GM18951 (cell line): ENCODE measurements around the gene GPI.

Experiments used
- POLR2A ChIP-seq: IDR thresholded peaks from 4 replicates; pipeline ENCODE4 v1.6.1; 2011; ENCODE audit warnings: mild to moderate bottlenecking; ENCODE audit not compliant: insufficient read length, insufficient read depth; ENCODE audit errors: extremely low read depth
- in situ Hi-C: fragments of 300-500 bp; cut with MboI; formaldehyde crosslinking; loops from one replicate; pipeline ENCODE4 v1.12.0; 2022; ENCODE audit warnings: low sequenced_read_pairs, mixed read lengths, inconsistent platforms; ENCODE audit not compliant: unreplicated experiment

The GPI gene

GRCh38 chr19:34364830-34365462, at the start of gene GPI:
GPI (plus strand) TSS chr19:34365196; CDS start chr19:34365267, 71 bp downstream.
- TF ChIP-seq POLR2A = peak; percentile 95
- in situ Hi-C loops = no loop called here

DNA sequence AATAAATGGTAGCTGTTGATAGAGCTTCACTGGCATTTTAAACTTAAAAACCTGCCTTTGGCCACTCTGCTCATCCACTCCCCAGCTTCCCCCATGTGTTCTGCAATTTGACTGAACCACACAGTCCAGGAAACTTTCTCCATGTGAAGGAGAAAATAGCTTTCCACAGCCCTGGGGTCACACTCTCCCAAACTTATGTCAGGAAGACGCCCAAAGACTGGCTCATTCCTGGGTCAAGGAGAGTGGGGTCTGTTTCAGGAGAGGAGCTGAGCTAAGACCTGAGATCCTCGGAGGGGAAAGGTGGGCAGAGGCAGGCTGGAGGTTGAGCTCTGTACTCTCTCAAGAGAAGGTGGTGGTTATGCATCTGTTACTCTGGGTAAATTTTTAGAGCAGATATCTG, 48.7 kb upstream of the GPI start:
- TF ChIP-seq POLR2A = no peak

DNA sequence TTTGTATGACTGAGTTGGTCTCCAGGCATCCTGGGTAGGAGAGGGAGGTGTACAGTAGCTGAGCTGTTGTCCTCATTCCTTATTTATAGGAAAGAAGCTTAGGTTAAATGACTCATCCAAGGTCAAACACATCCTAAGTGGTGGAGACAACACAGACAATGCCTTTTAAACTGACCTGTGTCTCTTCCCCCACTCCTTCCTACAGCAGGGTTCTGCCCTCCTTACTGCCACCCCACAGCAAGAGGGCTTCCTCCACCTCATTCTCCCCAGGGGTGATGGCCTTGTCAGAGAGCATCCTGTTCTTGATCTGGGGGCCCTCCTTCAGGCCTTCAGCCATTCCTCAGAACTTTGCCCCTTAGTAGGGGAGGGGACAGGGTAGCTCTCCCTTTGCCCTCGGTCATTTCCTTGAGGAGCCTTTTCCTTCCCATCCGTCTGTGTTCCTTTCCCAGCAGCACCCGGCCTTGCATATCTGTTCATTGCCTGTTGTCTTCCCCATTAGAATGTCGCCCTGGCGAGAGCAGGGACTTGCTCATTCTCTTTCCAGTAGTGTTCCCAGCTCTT, 48.2 kb upstream of the GPI start:
- in situ Hi-C loops = no loop called here
- TF ChIP-seq POLR2A = no peak

More for the DNA sequence above, 48.7 kb upstream of the GPI start:
- in situ Hi-C loops = no loop called here

DNA sequence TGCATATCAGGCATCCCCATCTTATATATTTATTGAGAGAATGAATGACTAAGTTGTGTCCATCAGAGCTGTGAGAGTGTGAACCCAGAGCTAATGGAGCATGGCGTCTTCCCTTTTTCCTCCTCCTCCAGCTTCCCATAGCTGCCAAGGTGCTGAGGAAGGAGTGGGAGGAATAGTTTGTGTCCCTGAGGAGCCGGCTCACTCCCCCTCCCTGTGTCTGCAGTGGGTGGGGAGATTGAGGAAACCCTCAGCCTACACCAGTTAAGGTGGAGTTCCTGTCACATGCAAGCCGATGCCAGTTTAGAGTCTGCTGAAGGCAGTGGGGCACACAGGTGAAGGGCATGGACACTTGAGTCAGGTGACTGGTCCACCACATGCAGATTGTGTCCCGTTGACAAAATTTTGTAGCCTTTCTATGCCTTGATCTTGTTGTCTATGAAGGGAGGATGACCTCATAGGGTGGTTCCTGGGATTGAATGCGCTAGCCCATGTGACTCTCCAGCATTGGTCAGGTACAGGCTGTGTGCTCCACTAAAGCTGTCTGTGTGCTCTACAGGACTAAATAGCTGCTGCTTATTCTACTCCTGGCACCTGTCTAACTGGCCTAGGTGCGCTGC, 47.6 kb upstream of the GPI start:
- in situ Hi-C loops = no loop called here
- TF ChIP-seq POLR2A = no peak

DNA sequence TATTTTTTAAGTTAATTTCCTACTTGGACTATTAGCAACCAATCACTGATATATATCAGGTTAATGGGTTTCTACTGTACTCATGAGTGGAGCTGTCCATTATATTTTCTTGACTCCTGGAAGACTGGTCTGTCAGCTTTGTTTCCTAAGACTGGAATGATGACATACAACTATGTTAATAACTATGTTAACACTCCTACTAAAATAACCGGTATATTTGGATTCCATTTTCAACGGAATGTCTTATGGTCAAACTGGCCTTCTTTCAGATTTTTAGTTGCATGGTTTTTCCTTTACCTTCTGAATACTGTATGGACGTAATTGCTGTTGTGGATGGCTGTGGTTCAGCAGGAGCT, 45.8 kb upstream of the GPI start:
- in situ Hi-C loops = no loop called here
- no peak for TF ChIP-seq POLR2A

DNA sequence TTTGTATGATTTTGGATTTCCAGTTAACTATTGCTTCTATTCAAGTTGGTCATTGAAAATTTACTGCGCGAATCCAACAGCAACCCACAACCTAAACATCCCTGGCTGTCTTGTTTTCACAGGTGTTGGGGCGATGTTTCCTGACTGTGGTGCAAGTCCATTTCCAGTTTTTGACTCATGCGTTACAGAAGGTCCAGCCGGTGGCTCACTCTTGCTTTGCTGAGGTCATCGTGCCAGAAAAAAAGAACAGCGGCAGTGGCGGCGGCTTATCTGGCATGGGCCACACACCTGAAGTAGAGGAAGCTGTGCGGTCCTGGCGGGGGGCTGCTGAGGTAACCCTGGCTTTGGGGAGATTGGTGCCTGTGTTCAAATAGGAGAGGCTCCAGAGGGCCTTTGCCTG, 45.2 kb upstream of the GPI start:
- in situ Hi-C loops = no loop called here
- no peak for TF ChIP-seq POLR2A

- no peak for TF ChIP-seq POLR2A
- in situ Hi-C loops = no loop called here
These were observed 44.7 kb upstream of the GPI start for GRCh38 chr19:34320277-34320676.

DNA sequence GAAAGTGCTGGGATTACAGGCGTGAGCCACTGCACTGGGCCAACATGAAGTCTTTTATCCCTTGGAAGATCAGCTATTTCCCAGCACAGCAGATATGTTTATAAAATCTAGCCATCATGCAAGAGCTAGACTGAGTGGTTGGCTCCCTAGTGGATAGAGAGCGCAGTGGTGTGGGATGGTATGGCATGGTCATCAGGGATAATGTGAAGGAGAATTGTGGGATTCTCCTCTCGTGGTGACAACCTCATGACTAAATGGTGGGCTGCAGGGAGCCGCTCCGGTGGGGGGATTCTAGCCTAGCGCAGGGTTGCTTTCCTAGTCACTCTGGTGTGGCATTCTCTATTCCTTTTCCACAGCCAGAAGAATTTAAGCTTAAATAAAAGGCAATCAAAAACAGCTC, 43.3 kb upstream of the GPI start:
- no peak for TF ChIP-seq POLR2A
- in situ Hi-C loops = no loop called here

DNA sequence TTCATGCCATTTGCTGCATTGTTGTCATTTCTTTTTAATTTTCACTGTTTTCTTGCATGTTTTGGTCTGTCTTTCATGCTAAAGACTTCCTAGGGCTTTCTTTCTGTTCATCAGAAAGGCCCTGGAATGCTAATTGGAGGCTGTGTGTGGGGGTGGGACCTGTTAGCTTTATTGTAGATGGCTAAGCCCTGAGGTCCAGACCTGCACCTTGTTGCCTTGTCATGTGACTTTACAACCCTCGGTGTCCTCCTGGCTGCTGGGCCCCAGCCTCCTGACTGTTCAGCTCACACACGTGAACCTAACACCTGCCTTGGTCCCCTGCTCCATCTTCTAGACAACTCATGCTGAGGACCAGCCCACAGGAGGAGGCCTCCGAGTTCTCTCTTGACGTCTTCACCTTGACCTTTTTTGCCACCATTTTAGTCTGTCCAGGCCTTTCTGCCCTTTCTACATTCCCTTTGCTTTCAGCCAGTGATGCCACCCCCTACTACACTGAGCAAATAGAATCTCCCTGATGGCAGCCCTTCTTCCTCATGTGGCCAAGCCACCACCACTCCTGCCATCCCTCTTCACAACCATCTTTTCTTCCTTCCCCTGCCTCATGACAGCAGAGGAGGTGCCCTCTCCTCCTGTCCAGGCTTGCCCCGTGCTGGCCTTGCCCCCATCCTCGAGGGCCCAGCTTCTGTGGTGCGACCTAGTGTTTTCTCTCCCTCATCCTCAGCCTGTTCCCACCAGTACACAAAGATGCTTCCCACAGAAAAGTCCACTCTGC, 41.4 kb upstream of the GPI start:
- in situ Hi-C loops = no loop called here

DNA sequence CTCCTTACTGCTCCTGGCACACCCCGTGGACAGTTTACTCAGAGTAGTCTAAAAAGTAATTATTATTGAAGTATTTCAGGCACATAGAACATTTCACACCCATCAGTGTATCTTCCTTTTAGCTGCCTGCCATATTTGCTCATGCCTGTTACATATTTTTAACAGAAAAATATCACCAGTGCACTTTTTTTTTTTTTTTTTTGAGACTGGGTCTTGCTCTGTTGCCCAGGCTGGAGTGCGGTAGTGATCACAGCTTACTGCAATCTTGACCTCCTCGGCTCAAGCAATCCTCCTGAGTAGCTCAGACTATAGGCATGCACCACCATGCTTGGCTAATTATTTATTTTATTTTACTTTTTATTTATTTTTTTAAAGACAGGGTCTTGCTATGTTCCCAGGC, 40.7 kb upstream of the GPI start:
- in situ Hi-C loops = no loop called here
- no peak for TF ChIP-seq POLR2A

More for the DNA sequence above, 41.4 kb upstream of the GPI start:
- TF ChIP-seq POLR2A = no peak

- in situ Hi-C loops = no loop called here
- no peak for TF ChIP-seq POLR2A
These were observed 39.8 kb upstream of the GPI start for GRCh38 chr19:34325181-34325580.

GRCh38 chr19:34325981-34326787, 38.8 kb upstream of the GPI start:
- in situ Hi-C loops = no loop called here
- no peak for TF ChIP-seq POLR2A

DNA sequence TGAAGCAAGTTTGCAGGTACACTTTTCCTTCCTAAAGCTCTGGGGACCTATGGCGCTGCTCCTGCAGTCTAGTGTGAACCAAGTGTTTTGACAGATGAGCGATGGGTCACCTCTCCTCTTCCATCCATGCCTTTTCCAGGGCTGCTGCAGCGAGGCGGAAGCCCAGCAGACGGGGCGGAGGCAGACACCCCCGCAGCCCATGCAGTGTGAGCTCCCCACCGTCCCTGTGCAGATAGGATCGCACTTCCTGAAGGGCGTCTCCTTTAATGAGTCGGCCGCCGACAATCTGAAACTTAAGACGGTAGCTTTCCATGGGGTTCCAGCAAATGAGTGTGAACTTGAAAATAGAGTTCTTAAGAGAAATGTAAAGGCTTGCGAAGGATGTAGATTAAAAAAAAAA, 37.1 kb upstream of the GPI start:
- no peak for TF ChIP-seq POLR2A
- in situ Hi-C loops = no loop called here
